ENCODE results near the gene RDH13.
"Not testable (repeated sequence)": the region's sequence is repeated elsewhere in the genome, so short reads cannot be mapped to it uniquely, and the experiment has no call there.

RDH13 gene

DNA sequence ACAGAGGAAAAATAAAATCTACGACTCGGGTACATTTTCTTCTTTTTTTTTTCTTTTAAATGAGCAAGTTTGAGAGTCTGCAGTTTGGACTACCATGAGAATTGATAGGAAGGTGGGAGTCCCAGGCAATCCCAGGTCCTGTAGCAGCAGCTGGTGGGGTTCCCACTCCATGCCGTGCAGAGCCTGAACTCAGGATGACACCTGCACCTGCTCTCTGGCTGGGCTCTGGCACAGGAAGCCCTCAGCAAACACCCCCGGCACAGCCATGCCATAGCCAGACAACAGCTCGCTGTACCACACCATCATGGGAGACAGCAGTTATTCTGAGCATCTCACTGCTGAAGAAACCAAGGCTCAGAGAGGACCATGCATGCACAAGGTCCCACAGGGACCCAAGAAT lies 18.7 kb downstream of the RDH13 start:
- no peak for DNase-seq

GRCh38 chr19:55042688-55043087 lies 20.3 kb downstream of the RDH13 start:
- DNase-seq = no peak

GRCh38 chr19:55042344-55042678 lies 20.6 kb downstream of the RDH13 start:
- no peak for DNase-seq

DNA sequence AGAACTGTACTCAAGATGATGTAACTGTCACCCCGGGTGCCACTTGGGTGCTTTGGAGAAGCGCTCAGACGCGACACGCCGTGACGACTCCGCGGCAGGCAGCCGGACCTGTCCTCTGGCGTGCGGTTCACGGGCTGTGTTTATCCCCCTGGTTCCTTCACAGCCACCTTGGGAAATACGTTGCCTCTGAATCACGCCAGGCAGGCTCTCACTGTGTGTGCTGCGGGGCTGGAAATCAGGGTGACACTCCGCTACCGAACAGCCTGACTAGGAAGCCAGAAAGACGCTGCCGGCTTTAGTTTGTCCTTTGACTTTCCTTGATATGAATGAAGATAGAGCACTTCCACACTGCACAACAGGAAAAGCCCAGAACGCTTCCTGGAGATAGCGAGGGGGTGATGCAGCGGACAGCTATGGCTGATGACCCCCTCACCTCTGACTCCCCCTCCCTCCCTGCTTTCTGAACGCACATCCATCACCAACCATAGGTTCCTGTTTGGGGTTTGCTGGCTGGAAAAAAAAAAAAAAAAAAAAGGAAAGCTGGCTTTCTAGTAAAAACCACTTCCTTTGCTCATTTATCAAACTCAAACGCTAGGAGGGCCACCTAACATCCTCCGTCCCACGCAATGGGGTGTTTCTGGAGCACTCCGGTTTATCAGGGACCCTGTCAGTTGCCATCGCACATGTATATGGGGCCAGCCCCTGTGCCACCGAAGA lies 21.2 kb downstream of the RDH13 start:
- no peak for DNase-seq

GRCh38 chr19:55041244-55041626 lies 21.7 kb downstream of the RDH13 start:
- DNase-seq = no peak

- DNase-seq = not testable (repeated sequence)
These were observed 22.3 kb downstream of the RDH13 start for GRCh38 chr19:55040654-55041053.

GRCh38 chr19:55037603-55038002 lies 25.3 kb downstream of the RDH13 start:
- not testable (repeated sequence) for DNase-seq

- no peak for DNase-seq
These were observed 26.9 kb downstream of the RDH13 start for GRCh38 chr19:55036058-55036457.

DNA sequence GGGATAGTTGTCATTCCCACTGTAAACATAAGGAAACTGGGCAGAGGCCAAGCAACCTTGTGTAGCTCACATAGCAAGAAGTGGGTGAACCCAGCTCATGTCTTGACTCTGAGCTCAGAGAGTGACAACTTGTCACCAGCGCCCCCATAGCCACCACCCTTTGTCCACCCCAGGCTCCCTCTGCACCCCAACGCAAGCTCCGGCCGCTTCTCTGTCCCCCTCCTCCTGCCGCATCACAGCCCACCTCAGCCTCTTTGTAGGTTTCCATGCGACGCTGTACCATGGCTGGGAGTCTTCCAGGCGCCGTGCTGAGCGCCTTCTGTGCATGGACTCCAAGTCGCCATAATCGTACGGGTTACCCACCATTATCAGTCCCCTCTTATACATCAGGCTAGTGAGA lies 28.2 kb downstream of the RDH13 start:
- DNase-seq = no peak

GRCh38 chr19:55032976-55033643 lies 29.8 kb downstream of the RDH13 start:
- not testable (repeated sequence) for DNase-seq

- DNase-seq = no peak
These were observed 30.7 kb downstream of the RDH13 start for GRCh38 chr19:55032170-55032800.

DNA sequence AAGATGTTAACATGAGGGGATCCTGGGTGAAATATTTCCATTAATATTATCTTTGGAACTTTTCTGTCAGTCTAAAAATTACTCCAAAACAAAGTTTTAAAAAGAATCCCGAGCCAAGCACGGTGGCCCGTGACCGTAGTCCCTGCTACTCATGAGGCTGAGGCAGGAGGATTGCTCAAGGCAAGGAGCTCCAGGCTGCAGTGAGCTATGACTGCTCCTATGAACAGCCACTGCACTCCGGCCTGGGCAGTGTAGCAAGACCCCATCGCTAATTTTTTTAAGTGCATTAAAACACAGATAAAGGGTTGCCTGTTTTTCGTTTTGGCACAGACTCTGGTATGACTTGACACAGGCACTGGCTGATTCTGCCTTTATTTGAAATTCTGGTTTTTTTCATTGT lies 31.8 kb downstream of the RDH13 start:
- no peak for DNase-seq

DNA sequence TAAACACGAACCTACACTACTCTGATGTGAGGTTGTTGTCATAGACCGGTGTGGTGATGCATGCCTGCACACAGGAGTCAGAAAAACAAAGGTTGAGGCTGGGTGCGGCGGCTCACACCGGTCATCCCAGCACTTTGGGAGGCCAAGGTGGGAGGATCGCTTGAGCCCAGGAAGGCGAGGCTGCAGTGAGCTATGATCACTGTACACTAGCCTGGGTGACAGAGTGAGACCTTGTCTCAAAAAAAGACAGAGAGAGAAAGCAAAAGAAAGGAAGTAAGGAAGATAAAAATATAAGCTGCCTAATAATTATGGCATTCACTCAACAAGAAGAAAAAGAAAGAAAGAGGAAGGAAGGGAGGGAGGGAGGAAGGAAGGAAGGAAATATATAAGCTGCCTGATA lies 34.2 kb downstream of the RDH13 start:
- no peak for DNase-seq

DNA sequence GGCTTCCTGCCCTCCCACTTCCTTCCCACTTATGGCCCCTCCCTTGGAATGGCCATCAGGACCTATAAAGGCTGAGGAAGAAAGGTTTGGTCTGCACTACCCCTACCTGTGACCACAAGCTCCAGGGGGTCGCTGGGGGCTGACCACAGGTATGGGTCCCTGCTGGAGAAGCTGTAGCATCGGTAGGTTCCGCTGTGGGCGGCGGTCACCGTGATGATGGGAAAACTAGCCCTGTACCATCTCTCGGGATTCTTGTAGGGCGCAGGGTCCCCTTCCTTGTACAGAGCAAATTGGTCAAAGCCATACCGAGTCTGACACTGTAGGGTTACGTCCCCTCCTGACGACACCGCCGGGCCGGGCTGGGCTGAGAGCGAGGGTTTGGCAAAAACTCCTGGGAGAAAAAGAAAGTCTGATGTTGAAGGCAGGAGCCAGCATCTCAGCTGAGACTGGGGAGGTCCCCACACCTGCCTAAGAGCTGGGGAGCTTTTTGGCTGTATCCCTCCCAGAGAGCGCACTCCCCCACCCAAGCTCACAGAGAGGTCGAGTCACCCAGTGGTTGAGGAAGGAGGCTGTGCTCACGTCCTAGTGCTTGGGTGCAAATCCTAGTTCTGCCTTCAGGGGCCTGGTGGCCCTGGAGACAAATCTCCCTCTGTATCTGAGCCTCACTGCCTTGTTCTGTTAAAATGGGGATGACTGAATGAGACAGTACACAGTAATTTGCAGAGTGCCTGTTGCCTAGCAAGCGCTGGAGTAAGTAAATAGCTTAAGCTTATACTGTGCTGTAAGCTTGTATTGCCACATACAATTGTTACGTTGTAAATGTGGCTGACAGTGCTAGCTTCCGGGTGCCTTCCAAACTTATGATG lies 35.2 kb downstream of the RDH13 start:
- no peak for DNase-seq

DNA sequence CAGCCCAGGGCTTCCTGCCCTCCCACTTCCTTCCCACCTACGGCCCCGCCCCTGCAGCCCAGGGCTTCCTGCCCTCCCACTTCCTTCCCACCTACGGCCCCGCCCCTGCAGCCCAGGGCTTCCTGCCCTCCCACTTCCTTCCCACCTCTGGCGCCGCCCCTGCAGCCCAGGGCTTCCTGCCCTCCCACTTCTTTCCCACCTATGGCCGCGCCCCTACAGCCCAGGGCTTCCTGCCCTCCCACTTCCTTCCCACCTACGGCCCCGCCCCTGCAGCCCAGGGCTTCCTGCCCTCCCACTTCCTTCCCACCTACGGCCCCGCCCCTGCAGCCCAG lies 35.8 kb downstream of the RDH13 start:
- not testable (repeated sequence) for DNase-seq

- DNase-seq = no peak
These were observed 38.8 kb downstream of the RDH13 start for GRCh38 chr19:55024111-55024510.

GRCh38 chr19:55020351-55020750 lies 42.6 kb downstream of the RDH13 start:
- DNase-seq = not testable (repeated sequence)

DNA sequence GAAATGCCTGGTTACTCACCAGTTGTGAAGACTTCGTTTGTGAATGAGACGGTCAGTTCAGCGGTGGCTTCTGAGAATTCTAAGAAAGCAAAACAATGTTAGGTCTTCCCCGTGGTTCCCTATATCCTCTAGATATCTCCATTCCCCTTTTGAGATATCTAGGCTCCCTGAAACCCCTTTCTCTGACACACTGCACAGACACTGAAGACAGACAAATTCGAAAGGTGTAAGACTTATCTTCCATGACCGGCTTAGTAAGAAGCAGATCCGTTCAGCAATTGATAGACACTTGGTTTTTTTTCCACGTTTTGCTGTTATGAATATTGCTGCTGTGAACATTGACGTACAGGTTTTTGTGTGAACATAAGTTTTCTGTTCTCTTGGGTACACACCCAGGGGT lies 44.3 kb downstream of the RDH13 start:
- no peak for DNase-seq

GRCh38 chr19:55018216-55018615 lies 44.7 kb downstream of the RDH13 start:
- DNase-seq = no peak

DNA sequence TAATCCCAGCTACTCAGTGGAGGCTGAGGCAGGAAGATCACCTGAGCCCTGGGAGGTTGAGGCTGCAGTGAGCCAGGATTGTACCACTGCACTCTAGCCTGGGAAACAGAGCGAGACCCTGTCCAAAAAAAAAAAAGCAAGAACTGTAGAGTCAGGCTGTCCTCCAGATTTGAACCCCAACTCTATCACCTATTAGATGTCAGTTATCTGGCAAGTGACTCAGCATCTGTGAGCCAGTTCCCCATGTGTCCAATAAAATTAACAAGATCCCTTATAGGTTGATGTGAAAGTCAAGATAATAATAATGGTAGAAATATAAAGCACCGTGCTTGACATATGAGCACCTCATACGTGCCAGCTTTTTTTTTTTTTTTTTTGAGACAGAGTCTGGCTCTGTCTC lies 46.9 kb downstream of the RDH13 start:
- DNase-seq = no peak

DNA sequence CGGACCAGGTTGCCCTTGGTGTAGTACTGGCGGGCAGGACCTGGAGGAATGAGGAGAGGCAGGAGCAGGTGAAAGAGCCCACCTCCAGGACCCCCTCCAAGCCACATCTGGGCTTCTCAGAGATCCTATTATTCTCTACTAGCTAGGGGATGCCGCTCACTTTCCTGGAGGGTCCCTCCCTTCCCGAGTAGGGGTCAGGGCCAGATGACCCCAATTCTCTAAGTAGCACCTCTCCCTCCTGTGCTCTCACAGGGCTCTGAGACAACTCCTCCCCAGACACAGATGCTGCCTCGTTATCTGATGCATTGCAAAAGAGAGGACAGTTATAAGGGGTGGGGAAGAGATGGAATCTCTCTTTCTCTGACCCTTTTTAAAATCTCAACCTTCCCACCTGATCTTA lies 47.8 kb downstream of the RDH13 start:
- no peak for DNase-seq

GRCh38 chr19:55014714-55015113 lies 48.2 kb downstream of the RDH13 start:
- DNase-seq = no peak

DNA sequence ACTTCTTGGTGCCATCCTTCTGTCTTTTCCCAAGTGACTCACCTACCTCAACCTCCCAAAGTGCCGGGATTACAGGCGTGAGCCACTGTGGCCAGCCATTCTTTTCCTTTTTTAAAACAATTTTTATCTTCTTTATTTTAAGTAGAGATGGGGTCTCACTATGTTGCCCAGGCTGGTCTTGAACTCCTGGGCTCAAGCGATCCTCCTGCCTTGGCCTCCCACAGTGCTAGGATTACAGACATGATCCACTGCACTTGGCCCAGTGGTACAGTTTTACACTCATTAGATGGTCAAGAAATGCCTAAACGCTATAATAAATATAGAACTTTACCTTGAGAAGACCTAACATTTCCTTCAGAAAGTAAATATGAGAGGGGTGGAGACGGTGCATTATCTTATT lies 49.4 kb downstream of the RDH13 start:
- no peak for DNase-seq

DNA sequence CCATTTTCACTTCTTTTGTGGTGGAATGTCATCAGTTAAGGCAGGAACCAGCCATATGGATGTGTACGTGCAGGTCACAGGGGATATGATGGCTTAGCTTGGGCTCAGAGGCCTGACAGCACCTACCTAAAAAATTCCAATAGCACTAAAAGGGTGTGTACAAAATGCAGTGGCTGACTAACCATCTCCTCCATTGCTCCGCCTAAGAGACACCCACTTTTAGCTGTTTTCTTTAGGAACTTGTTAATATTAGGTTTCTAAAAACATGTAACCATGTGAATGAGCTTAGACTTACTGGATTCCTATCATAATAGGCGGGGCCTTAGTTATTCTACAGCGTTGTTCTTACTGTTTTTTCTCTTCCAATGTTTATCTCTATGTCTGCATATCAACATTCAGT lies 50.6 kb downstream of the RDH13 start:
- DNase-seq = no peak

Data from cortex of kidney (tissue), 1 donor.